ENCODE data around the gene ITGB4.

The ITGB4 gene

GRCh38 chr17:75733471-75733870, 12.2 kb downstream of the ITGB4 start:
- no peak for DNase-seq

- DNase-seq, result no peak
Measured at GRCh38 chr17:75734674-75735294, 13.5 kb downstream of the ITGB4 start.

GRCh38 chr17:75736173-75736835, 15.0 kb downstream of the ITGB4 start:
- no peak for DNase-seq

- DNase-seq, result no peak
Measured at GRCh38 chr17:75737133-75737962, 16.1 kb downstream of the ITGB4 start.

GRCh38 chr17:75738218-75738802, 17.1 kb downstream of the ITGB4 start:
- peak; percentile 71 for DNase-seq

GRCh38 chr17:75739174-75739573, 17.9 kb downstream of the ITGB4 start:
- no peak for DNase-seq

GRCh38 chr17:75739801-75740200, 18.5 kb downstream of the ITGB4 start:
- no peak for DNase-seq

- DNase-seq, result no peak
Measured at GRCh38 chr17:75740215-75740614, 19.0 kb downstream of the ITGB4 start.

- DNase-seq, result no peak
Measured at GRCh38 chr17:75740631-75741077, 19.4 kb downstream of the ITGB4 start.

- no peak for DNase-seq
Measured at GRCh38 chr17:75742337-75742736, 21.1 kb downstream of the ITGB4 start.

- no peak for DNase-seq
Measured at GRCh38 chr17:75743625-75744206, 22.5 kb downstream of the ITGB4 start.

GRCh38 chr17:75748706-75749105, 27.4 kb downstream of the ITGB4 start:
- DNase-seq, result no peak

GRCh38 chr17:75749545-75750389, 28.5 kb downstream of the ITGB4 start:
- DNase-seq, result peak; percentile 91

GRCh38 chr17:75750661-75751423, 29.6 kb downstream of the ITGB4 start:
- DNase-seq, result no peak

GRCh38 chr17:75751676-75752404, 30.6 kb downstream of the ITGB4 start:
- no peak for DNase-seq

- DNase-seq, result no peak
Measured at GRCh38 chr17:75752405-75752709, 31.1 kb downstream of the ITGB4 start.

- DNase-seq, result peak; percentile 46
Measured at GRCh38 chr17:75752802-75753513, 31.7 kb downstream of the ITGB4 start.

- peak; percentile 78 for DNase-seq
Measured at GRCh38 chr17:75753514-75754377, 32.5 kb downstream of the ITGB4 start.
